Measurements from ENCODE around the gene PCDHGA5.

- TF ChIP-seq CTCF (conservative IDR thresholded peaks at IDR 0.05 in 1 of 2, IDR thresholded peaks at IDR 0.05 in 1 of 2; ENCODE audit: low read depth in 1 of 2, low read length in 2 of 2) (peak in 1 of 2 donors; percentile 13), EZH2 (IDR thresholded peaks at IDR 0.05; ENCODE audit: low read length, missing control alignments) (no peak)
Observed at GRCh38 chr5:141392429-141393198, 28.7 kb downstream of the PCDHGA5 start, which contains the start of gene PCDHGA8.
